ENCODE results near the gene KIF3B. TPM values are rescaled to one million over a fixed set of nuclear protein-coding genes. Genes with fewer than 3 reads are reported as not detected.
"Not testable (repeated sequence)": the region's sequence is repeated elsewhere in the genome, so short reads cannot be mapped to it uniquely, and the experiment has no call there.

KIF3B gene
- total RNA-seq, 2 donors from 2014 or later: 20.7 to 30.7 TPM

DNA sequence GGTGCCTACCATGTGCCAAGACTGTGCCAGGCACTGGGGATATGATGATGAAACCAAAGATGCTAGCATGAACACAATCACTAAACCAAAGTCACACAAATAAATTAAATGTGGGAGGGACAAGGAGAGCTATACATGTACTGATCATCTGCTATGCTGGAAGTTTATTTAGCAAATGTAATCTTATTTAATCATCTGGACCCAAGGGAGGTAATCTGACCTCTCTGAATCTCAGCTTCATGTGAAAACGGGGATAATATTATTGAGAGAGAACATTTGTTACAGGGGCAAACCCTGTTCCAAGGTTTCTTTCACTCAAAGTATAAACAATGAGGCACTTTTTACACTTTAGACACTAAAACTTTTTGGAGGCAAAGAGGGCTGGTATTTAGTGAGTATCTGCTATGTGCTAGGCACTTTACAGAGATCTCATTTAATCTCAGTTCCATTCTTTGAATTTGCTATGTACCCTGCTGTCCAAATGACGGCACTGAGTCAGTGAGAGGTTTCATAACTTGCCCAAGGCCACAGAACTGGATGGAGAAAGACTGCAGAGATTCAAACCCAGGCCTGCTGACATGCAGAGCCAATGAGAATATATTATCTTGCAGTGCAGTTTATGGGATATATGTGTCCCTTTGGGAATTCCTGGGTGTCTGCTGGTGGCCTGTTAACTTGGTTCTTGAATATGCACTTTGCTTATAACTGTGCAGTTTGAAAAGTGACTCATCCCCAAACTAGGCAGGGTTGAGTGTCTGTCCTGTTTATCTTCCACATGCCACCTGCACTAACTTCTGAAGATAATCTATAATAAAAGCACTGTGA lies 77.4 kb downstream of the KIF3B start:
- Histone ChIP-seq H3K36me3 (no peaks in the 10 kb centered on the region), H3K4me3 (no peak overlapping the region), H3K27me3 (replicated peaks; ENCODE audit: insufficient read depth) (no peaks in the 10 kb centered on the region), H3K4me1 (ENCODE audit: control insufficient read depth in 1 of 2, low read depth in 2 of 2) (peaks cover 8 to 17% of the 10 kb centered on the region in 2 donors), H3K9me3 (no peaks in the 10 kb centered on the region), H3K27ac (no peak overlapping the region)
- no peak for DNase-seq (ENCODE audit: low spot score)
- ATAC-seq (ENCODE audit: insufficient number of reproducible peaks, low FRiP score, low read depth): no peak
- TF ChIP-seq, protein P1, sequence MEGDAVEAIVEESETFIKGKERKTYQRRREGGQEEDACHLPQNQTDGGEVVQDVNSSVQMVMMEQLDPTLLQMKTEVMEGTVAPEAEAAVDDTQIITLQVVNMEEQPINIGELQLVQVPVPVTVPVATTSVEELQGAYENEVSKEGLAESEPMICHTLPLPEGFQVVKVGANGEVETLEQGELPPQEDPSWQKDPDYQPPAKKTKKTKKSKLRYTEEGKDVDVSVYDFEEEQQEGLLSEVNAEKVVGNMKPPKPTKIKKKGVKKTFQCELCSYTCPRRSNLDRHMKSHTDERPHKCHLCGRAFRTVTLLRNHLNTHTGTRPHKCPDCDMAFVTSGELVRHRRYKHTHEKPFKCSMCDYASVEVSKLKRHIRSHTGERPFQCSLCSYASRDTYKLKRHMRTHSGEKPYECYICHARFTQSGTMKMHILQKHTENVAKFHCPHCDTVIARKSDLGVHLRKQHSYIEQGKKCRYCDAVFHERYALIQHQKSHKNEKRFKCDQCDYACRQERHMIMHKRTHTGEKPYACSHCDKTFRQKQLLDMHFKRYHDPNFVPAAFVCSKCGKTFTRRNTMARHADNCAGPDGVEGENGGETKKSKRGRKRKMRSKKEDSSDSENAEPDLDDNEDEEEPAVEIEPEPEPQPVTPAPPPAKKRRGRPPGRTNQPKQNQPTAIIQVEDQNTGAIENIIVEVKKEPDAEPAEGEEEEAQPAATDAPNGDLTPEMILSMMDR (IDR thresholded peaks at IDR 0.05): no peak

DNA sequence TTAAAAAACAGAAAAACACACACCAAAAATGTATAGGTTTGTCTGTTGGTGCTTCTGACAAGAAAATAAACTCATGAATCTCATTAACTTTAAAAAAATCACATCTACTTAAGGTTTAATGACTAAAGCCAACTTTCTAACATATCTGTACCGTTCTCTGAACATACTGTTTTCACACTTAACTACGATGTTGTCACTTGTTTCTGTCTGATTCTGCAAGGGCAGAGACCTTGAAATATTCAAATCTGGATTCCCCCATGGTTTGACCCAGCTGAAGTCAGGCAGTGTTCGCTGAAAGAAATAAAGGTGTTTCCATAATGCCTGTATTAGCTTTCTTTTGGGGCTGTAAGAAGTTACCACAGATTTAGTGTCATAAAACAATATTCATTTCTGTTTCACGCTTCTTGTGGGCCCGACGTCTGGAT lies 78.0 kb downstream of the KIF3B start:
- H3K27me3 ChIP-seq (replicated peaks; ENCODE audit: insufficient read depth): no peaks in the 10 kb centered on the region
- TF ChIP-seq, protein P1 (IDR thresholded peaks at IDR 0.05): no peak
- peaks cover 14 to 23% of the 10 kb centered on the region in 2 donors for H3K4me1 ChIP-seq (ENCODE audit: control insufficient read depth in 1 of 2, low read depth in 2 of 2)
- no peak overlapping the region for H3K4me3 ChIP-seq
- H3K36me3 ChIP-seq: no peaks in the 10 kb centered on the region
- DNase-seq (ENCODE audit: low spot score) (no peak), ATAC-seq (ENCODE audit: insufficient number of reproducible peaks, low FRiP score, low read depth) (no peak)
- peak overlapping the region in 1 of 2 donors; percentile 94 for H3K27ac ChIP-seq
- no peaks in the 10 kb centered on the region for H3K9me3 ChIP-seq

DNA sequence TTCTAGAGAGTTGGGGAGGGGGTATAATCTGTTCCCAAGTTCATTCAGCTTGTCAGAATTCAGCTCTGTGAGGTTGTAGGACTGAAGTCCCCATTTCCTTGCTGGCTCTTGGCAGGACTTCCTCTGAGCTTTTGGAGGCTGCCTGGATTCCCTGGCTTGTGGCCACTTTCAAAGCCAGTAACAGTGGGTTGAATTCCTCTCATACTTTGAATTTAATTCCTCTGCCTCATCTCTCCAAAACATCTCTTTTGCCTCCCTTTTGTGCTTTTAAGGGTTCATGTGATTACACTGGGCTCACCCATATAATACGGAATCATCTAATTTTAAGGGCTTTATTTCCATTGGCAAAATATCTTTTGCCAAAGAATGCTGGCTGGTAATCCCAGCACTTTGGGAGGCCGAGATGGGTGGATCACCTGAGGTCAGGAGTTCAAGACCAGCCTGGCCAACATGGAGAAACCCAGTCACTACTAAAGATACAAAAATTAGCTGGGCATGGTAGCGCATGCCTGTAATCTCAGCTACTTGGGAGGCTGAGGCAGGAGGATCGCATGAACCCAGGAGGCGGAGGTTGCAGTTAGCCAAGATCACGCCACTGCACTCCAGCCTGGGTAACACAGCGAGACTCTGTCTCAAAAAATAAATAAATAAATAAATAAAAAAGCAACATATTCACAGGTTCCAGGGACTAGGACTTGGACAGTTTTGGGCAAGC lies 78.6 kb downstream of the KIF3B start:
- not testable (repeated sequence) for H3K36me3 ChIP-seq; DNase-seq (ENCODE audit: low spot score); H3K27me3 ChIP-seq (replicated peaks; ENCODE audit: insufficient read depth); H3K4me3 ChIP-seq; ATAC-seq (ENCODE audit: insufficient number of reproducible peaks, low FRiP score, low read depth); H3K9me3 ChIP-seq
- H3K27ac ChIP-seq: peak overlapping the region in 1 of 2 donors; percentile 94
- peaks cover 16 to 29% of the 10 kb centered on the region in 2 donors for H3K4me1 ChIP-seq (ENCODE audit: control insufficient read depth in 1 of 2, low read depth in 2 of 2)

DNA sequence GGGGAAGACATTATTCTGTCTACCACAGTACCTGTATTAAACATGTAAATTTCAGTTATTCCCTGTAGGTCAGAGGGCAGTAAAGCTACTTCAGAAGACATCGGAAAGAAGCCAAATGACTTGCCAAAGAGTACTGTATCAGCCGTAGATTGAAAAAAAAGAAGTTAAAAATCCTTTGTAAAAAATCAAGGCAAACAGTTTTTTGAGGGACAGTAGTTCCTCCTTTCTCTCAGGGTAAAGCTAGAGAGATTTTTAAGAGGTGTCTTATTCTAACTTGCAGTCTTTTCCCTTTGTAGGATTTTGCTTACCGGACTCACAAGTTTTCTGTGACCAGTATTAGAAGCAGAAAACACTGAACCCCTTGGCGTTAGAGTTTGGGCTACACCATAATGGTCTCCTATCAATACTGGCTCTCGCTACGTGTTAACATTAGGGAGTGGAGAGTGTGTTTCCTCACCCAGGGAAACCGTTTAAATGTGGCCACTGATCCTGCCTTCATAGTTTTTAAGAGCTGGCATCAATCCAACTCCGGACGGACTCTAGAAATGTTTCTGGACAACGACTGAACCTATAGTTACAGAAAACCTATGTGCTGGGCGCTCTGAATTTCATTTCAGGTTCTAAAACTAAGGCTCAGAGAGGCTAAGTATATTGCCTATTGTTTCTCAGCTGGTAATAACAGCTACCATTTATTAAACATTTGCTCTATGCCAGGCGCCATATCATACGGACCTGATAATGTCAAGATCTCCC lies 79.3 kb downstream of the KIF3B start:
- H3K9me3 ChIP-seq: no peaks in the 10 kb centered on the region
- H3K27ac ChIP-seq: peak overlapping the region; percentile 94 to 97
- ATAC-seq (ENCODE audit: insufficient number of reproducible peaks, low FRiP score, low read depth) (no peak), DNase-seq (ENCODE audit: low spot score) (no peak)
- H3K4me1 ChIP-seq (ENCODE audit: control insufficient read depth in 1 of 2, low read depth in 2 of 2): peaks cover 17 to 35% of the 10 kb centered on the region in 2 donors
- H3K4me3 ChIP-seq: peak overlapping the region; percentile 95
- H3K27me3 ChIP-seq (replicated peaks; ENCODE audit: insufficient read depth): no peaks in the 10 kb centered on the region
- TF ChIP-seq, protein P1 (IDR thresholded peaks at IDR 0.05): no peak
- H3K36me3 ChIP-seq: no peaks in the 10 kb centered on the region

DNA sequence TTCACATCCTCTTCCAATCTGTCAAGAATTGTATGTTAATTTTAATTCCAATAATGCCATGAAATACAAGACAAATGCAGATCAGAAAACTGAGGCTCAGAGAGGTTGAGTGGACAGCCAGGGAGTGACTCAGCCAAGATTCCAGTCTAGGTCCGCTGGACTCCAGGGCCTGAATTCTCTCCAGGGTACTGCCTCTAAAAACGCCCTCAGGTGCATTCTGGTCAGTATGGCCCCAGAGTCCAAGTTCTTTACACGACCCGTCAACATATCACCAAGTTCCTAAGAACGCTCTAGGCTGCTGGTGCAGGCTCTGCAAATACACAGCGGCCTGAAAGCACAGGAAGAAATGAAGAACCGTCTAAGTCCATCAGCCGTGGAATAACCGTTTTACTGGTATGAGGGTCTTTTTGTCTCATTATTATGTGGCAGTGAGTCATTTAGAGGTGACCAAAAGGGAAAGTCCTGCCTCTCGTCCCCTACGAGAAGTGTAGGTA lies 80.0 kb downstream of the KIF3B start:
- H3K36me3 ChIP-seq: no peaks in the 10 kb centered on the region
- DNase-seq (ENCODE audit: low spot score): no peak
- no peaks in the 10 kb centered on the region for H3K27me3 ChIP-seq (replicated peaks; ENCODE audit: insufficient read depth)
- ATAC-seq (ENCODE audit: insufficient number of reproducible peaks, low FRiP score, low read depth): no peak
- H3K27ac ChIP-seq: peak overlapping the region; percentile 94 to 97
- peaks cover 22 to 41% of the 10 kb centered on the region in 2 donors for H3K4me1 ChIP-seq (ENCODE audit: control insufficient read depth in 1 of 2, low read depth in 2 of 2)
- H3K4me3 ChIP-seq: peak overlapping the region; percentile 95
- TF ChIP-seq, protein P1 (IDR thresholded peaks at IDR 0.05): no peak
- H3K9me3 ChIP-seq: no peaks in the 10 kb centered on the region

All from thoracic aorta (tissue), 2 donors.